ENCODE data around the gene ZDHHC15. TPM values are rescaled to one million over a fixed set of nuclear protein-coding genes. Genes with fewer than 3 reads are reported as not detected.

Gene ZDHHC15
- total and polyA plus RNA-seq, 2 of the 4 experiments (the other 2 are of a cell fraction), result not detected

DNA sequence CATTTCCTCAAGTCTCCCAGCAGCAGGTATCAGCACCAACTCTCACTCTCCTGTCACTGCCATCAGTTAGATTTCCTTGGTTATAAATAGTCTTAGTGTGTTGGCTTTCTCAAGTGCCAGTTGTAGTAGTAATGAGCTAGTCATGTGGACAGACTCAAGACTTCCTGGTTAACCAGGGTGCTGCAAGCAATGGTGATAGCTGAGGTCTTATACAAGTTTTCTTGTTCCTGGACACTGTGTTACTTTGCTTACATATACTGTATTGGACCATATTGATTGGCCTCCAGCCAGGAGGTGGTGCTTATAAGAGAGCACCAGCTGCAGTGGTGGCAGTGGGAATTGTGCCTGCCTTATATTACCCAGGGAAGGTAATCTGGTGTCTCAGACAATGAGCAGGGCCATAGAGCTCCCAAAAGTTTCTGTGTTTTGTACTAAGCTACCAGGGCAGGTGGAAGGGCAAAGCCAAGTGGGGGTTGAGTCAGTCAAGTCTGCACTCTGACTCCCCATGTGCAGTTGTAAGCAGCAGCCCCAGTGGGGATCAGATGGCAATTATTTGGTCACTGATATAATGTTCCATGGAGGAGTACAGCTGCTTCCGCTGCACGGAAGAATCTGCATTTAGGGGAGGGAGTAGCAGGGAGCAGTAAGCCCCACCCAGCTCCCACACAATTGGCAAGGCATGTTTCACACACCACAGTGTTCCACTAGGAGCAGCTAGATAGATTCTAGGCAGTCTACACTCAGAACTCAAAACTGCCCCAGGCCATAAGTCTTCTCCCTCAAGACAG, 24.1 kb upstream of the ZDHHC15 start:
- H4K5ac ChIP-seq (ENCODE audit: low read depth, low read length), result no peak overlapping the region
- no peaks in the 10 kb centered on the region for H3K36me3 ChIP-seq (ENCODE audit: control insufficient read depth, insufficient read depth, low read length)
- CTCF ChIA-PET, result no interaction called here
- no peak overlapping the region for H2BK120ac ChIP-seq (ENCODE audit: low read depth, low read length)
- DNase-seq, result no peak
- no peak overlapping the region for H2AFZ ChIP-seq (replicated peaks; ENCODE audit: low read length, poor library complexity)
- no peak overlapping the region for H2BK20ac ChIP-seq (ENCODE audit: low read depth, low read length)
- no peaks in the 10 kb centered on the region for H3K4me1 ChIP-seq (ENCODE audit: control insufficient read depth, insufficient read depth, low read length)
- no peak overlapping the region for H4K91ac ChIP-seq (ENCODE audit: insufficient read depth, low read depth, low read length)
- no peak overlapping the region for H4K8ac ChIP-seq (ENCODE audit: low read depth in 2 of 2, low read length in 2 of 2)
- no peak overlapping the region for H3K27ac ChIP-seq (ENCODE audit: insufficient read depth, low read length)
- ATAC-seq (ENCODE audit: low read depth), result no peak
- BruUV-seq (replicated peaks), result no TSS peak
- TF ChIP-seq RAD21 (IDR thresholded peaks at IDR 0.05; ENCODE audit: low read length) (no peak), RFX5 (IDR thresholded peaks at IDR 0.05; ENCODE audit: low read depth, low read length) (no peak), MXI1 (IDR thresholded peaks at IDR 0.05; ENCODE audit: borderline replicate concordance, low read depth, low read length) (no peak), RCOR1 (IDR thresholded peaks at IDR 0.05; ENCODE audit: insufficient replicate concordance, low read length) (no peak), BHLHE40 (IDR thresholded peaks at IDR 0.05; ENCODE audit: low read depth, low read length) (no peak), MAFK (IDR thresholded peaks at IDR 0.05; ENCODE audit: low read depth, low read length) (no peak), CEBPB (IDR thresholded peaks at IDR 0.05; ENCODE audit: low read depth, low read length) (no peak), POLR2A (IDR thresholded peaks at IDR 0.05; ENCODE audit: low read depth, low read length) (no peak), CTCF (conservative IDR thresholded peaks at IDR 0.05; ENCODE audit: low read depth, low read length) (no peak), CHD1 (IDR thresholded peaks at IDR 0.05; ENCODE audit: low read depth, low read length) (no peak)
- no peak overlapping the region for H3K14ac ChIP-seq (replicated peaks; ENCODE audit: low read depth, low read length)
- no peak overlapping the region for H2AK9ac ChIP-seq (replicated peaks; ENCODE audit: low read depth, low read length, poor library complexity)
- no CpG with 5 or more reads among the region's 2 CpGs for WGBS, 2 experiments (ENCODE audit: extremely low coverage in 2 of 2, insufficient read length in 1 of 2)
- in situ Hi-C loops (cut with MboI; ENCODE audit: low sequenced_read_pairs), result no loop called here
- no peak overlapping the region for H3K4me2 ChIP-seq (ENCODE audit: low read depth, low read length)
- no peaks in the 10 kb centered on the region for H3K9me1 ChIP-seq (ENCODE audit: insufficient read depth, low read length)
- H3K18ac ChIP-seq (ENCODE audit: low read depth, low read length), result no peak overlapping the region
- intact Hi-C loops (cut with micrococcal nuclease), result no loop called here
- H2AK5ac ChIP-seq (ENCODE audit: low read depth, low read length), result no peak overlapping the region
- no peaks in the 10 kb centered on the region for H3K79me1 ChIP-seq (ENCODE audit: low read depth in 1 of 2, low read length in 2 of 2)
- H3K4me3 ChIP-seq (ENCODE audit: insufficient read depth, low read depth, low read length), result no peak overlapping the region
- peaks cover 4% of the 10 kb centered on the region; the same call in 1 of the 2 replicates for H3K9me3 ChIP-seq (ENCODE audit: control insufficient read depth, insufficient read depth, low read length)
- no peak overlapping the region for H3K23ac ChIP-seq (ENCODE audit: low read depth, low read length)
- H4K20me1 ChIP-seq (ENCODE audit: insufficient read depth, low read length), result no peaks in the 10 kb centered on the region
- H3K4ac ChIP-seq (ENCODE audit: low read depth, low read length), result no peak overlapping the region
- POLR2A ChIA-PET (ENCODE audit: unreplicated experiment), result no interaction called here
- no peak overlapping the region for H3K56ac ChIP-seq (ENCODE audit: extremely low read depth, insufficient read depth, low read length)
- H2BK15ac ChIP-seq (ENCODE audit: low read depth, low read length), result no peak overlapping the region
- H3K27me3 ChIP-seq (ENCODE audit: control insufficient read depth, insufficient read depth, low read length), result no peaks in the 10 kb centered on the region; the same call in 1 of the 2 replicates
- no peak overlapping the region for H3K9ac ChIP-seq (ENCODE audit: low read depth, low read length)
- dilution Hi-C loops (cut with HindIII; ENCODE audit: low sequenced_read_pairs, unreplicated experiment), result no loop called here
- H2BK5ac ChIP-seq (ENCODE audit: low read depth, low read length, poor library complexity, severe bottlenecking), result no peak overlapping the region
